MCF 10A (cell line): Measurements from ENCODE around the gene TC2N. TPM values are rescaled to one million over a fixed set of nuclear protein-coding genes. Genes with fewer than 3 reads are reported as not detected.

Experiments
- BruUV-seq: library from RNA; stranded (reverse); fragments of 400-500 nt; replicated peaks from 2 replicates; lab custom pipeline; 2021; lab: Mats Ljungman, UMichigan
- CTCF ChIA-PET: fragments of 300-600 bp; sonication (Branson Sonifier 250); formaldehyde crosslinking; extraction: SDS; loops from one replicate; lab custom pipeline; 2021; ENCODE audit warnings: antibody characterized with exemption, inconsistent platforms; lab: Yijun Ruan, JAX
- POLR2A ChIA-PET: fragments of 300-600, 350-650 bp; sonication (Branson Sonifier 250); formaldehyde crosslinking; extraction: SDS; loops from one replicate; lab custom pipeline; 2020; ENCODE audit warnings: antibody characterized with exemption, inconsistent platforms; lab: Yijun Ruan, JAX
- DNase-seq: peaks from one replicate; pipeline ENCODE4 v3.0.0-alpha.2; 2018; ENCODE audit not compliant: unreplicated experiment
- H3K27ac Mint-ChIP-seq: one replicate; pipeline ENCODE4 v1.8.0; 2022; ENCODE audit warnings: mild to moderate bottlenecking, low read depth, mixed read lengths; ENCODE audit not compliant: unreplicated experiment
- H3K27me3 Mint-ChIP-seq: one replicate; pipeline ENCODE4 v1.8.0; 2022; ENCODE audit warnings: mixed read lengths; ENCODE audit not compliant: insufficient read depth, unreplicated experiment
- H3K36me3 Mint-ChIP-seq: one replicate; pipeline ENCODE4 v1.8.0; 2022; ENCODE audit warnings: mild to moderate bottlenecking, moderate library complexity, mixed read lengths; ENCODE audit not compliant: insufficient read depth, unreplicated experiment
- H3K4me1 Mint-ChIP-seq: one replicate; pipeline ENCODE4 v1.8.0; 2022; ENCODE audit warnings: mixed read lengths; ENCODE audit not compliant: insufficient read depth, unreplicated experiment
- H3K4me3 Mint-ChIP-seq: one replicate; pipeline ENCODE4 v1.8.0; 2022; ENCODE audit warnings: mild to moderate bottlenecking, moderate library complexity, mixed read lengths; ENCODE audit not compliant: unreplicated experiment
- H3K9me3 Mint-ChIP-seq: one replicate; pipeline ENCODE4 v1.8.0; 2022; ENCODE audit warnings: mixed read lengths; ENCODE audit not compliant: unreplicated experiment
- intact Hi-C: fragments of 100-400 bp; cut with micrococcal nuclease; formaldehyde crosslinking; loops from 2 replicates; pipeline ENCODE4 v1.14.1; 2022
- total RNA-seq: library from RNA; stranded (reverse); gene quantifications from 2 replicates; pipeline ENCODE4 v1.2.3, GENCODE V29; 2022
- TF ChIP-seq, protein P1 (sequence below): fragments of 200-600 bp; IDR thresholded peaks from one replicate; pipeline ENCODE4 v1.8.0; 2022; ENCODE audit warnings: antibody characterized with exemption, mild to moderate bottlenecking; ENCODE audit not compliant: unreplicated experiment

The TC2N gene
- total RNA-seq, 1 experiment from 2014 or later, result 11.8 TPM

DNA sequence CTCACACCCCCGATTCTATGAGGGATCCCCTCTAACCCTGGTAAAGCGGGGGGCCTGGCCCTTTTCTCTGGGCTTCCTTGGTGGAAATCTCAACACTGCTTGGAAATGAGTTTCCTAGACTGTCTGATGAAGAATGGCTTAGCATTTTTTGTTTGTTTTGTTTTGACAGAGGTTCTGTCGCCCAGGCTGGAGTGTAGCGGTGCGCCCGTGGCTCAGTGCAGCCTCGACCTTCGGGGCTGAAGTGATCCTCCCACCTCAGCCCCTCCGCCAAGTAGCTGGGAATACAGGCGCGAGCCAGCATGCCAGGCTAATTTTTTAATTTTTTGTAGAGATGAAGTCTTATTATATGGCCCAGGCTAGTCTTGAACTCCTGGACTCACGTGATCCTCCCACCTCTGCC is 30.3 kb downstream of the TC2N start:
- ChIA-PET POLR2A (no interaction called here), CTCF (no interaction called here)
- intact Hi-C loops, result loop anchor here (5.0 kb wide), 1 partner anchor 185 kb away; no protein-coding TSS in a partner anchor
- Mint-ChIP-seq H3K27me3 (peaks cover 11% of the 10 kb centered on the region), H3K9me3 (no peaks in the 10 kb centered on the region), H3K36me3 (no peaks in the 10 kb centered on the region), H3K4me1 (peaks cover 15% of the 10 kb centered on the region), H3K27ac (peak overlapping the region; percentile 71), H3K4me3 (peak overlapping the region; percentile 81)
- BruUV-seq, result no TSS peak
- TF ChIP-seq, protein P1, sequence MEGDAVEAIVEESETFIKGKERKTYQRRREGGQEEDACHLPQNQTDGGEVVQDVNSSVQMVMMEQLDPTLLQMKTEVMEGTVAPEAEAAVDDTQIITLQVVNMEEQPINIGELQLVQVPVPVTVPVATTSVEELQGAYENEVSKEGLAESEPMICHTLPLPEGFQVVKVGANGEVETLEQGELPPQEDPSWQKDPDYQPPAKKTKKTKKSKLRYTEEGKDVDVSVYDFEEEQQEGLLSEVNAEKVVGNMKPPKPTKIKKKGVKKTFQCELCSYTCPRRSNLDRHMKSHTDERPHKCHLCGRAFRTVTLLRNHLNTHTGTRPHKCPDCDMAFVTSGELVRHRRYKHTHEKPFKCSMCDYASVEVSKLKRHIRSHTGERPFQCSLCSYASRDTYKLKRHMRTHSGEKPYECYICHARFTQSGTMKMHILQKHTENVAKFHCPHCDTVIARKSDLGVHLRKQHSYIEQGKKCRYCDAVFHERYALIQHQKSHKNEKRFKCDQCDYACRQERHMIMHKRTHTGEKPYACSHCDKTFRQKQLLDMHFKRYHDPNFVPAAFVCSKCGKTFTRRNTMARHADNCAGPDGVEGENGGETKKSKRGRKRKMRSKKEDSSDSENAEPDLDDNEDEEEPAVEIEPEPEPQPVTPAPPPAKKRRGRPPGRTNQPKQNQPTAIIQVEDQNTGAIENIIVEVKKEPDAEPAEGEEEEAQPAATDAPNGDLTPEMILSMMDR, result no peak
- no peak for DNase-seq

- Mint-ChIP-seq H3K4me3 (peak overlapping the region; percentile 81), H3K4me1 (peaks cover 15% of the 10 kb centered on the region), H3K36me3 (no peaks in the 10 kb centered on the region), H3K27ac (peak overlapping the region; percentile 71), H3K27me3 (peaks cover 11% of the 10 kb centered on the region), H3K9me3 (no peaks in the 10 kb centered on the region)
- TF ChIP-seq, protein P1, result no peak
- CTCF ChIA-PET, result interaction anchor here (0.5 to 1.1 kb wide), 3 partner anchors 25 to 49 kb away, joined by 3 read pairs; no protein-coding TSS in a partner anchor
- POLR2A ChIA-PET, result interaction anchor here (0.7 to 1.2 kb wide), 3 partner anchors 55 to 161 kb away, joined by 3 read pairs; no protein-coding TSS in a partner anchor
- intact Hi-C loops, result loop anchor here (5.0 kb wide), 1 partner anchor 184 kb away; no protein-coding TSS in a partner anchor
- BruUV-seq, result no TSS peak
- peak; percentile 88 for DNase-seq
Measured at GRCh38 chr14:91835920-91836843, 31.2 kb downstream of the TC2N start.

- TF ChIP-seq, protein P1, result no peak
- intact Hi-C loops, result loop anchor here (5.0 kb wide), 1 partner anchor 183 kb away; no protein-coding TSS in a partner anchor
- Mint-ChIP-seq H3K27me3 (peaks cover 11% of the 10 kb centered on the region), H3K27ac (peak overlapping the region; percentile 71), H3K9me3 (no peaks in the 10 kb centered on the region), H3K36me3 (no peaks in the 10 kb centered on the region), H3K4me1 (peaks cover 21% of the 10 kb centered on the region), H3K4me3 (peak overlapping the region; percentile 81)
- DNase-seq, result peak; percentile 22
- POLR2A ChIA-PET, result interaction anchor here (0.6 to 1.2 kb wide), 4 partner anchors 56 to 176 kb away, joined by 3 read pairs; no protein-coding TSS in a partner anchor
- CTCF ChIA-PET, result interaction anchor here (0.5 to 1.1 kb wide), 2 partner anchors 24 to 30 kb away, joined by 3 read pairs; no protein-coding TSS in a partner anchor
- BruUV-seq, result TSS peak; percentile 43
Measured at GRCh38 chr14:91835197-91835919, 32.0 kb downstream of the TC2N start.
